Stimulated activated CD8-positive, alpha-beta memory T cell treated with anti-CD3 and anti-CD28 coated beads, Interleukin-4, amount 100 ng/mL, for 24 hours (primary cell): ENCODE results near the gene PPP1R14C.
"Not testable (repeated sequence)": the region's sequence is repeated elsewhere in the genome, so short reads cannot be mapped to it uniquely, and the experiment has no call there.

Source experiments
- DNase-seq: peaks from one replicate; pipeline ENCODE4 v3.0.0-alpha.2; 2020; ENCODE audit warnings: low read depth

The PPP1R14C gene, protein sequence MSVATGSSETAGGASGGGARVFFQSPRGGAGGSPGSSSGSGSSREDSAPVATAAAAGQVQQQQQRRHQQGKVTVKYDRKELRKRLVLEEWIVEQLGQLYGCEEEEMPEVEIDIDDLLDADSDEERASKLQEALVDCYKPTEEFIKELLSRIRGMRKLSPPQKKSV

DNA sequence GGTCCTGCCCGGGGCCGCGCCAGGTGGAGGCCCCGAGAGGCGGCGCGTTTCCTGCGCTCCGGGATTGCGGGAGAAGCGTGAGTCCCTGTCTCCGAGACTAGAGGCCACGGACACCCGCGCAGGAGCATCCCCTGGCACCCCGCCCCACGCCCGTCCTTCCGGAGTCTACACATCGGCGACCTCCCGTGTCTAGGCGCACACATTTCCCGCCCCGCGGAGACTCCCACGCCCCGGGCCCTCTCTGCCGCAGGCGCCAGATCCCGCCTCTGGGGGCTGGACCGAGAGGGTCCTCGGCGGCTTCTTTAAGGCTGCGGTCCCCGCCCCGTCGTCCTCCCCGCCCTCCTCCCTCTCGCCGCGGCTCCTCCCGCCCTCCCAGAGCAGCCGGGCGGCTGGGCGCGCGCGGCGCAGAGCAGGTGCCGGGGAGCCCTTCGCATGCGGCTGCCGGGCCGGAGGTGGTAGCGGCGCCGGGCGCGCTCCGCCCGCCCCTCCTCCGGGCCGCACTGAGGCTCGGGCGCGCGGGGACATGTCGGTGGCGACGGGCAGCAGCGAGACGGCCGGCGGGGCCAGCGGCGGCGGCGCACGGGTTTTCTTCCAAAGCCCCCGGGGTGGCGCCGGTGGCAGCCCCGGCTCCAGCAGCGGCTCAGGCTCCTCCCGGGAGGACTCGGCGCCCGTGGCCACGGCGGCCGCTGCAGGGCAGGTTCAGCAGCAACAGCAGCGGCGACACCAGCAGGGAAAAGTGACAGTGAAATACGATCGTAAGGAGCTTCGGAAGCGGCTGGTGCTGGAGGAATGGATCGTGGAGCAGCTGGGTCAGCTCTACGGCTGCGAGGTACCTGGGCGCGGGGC, at the start of gene PPP1R14C:
TSS of gene PPP1R14C (plus strand) at position 375 of the 846 bp plus-strand sequence. CDS start at position 524, 149 bp downstream.
- DNase-seq = peak; percentile 26

DNA sequence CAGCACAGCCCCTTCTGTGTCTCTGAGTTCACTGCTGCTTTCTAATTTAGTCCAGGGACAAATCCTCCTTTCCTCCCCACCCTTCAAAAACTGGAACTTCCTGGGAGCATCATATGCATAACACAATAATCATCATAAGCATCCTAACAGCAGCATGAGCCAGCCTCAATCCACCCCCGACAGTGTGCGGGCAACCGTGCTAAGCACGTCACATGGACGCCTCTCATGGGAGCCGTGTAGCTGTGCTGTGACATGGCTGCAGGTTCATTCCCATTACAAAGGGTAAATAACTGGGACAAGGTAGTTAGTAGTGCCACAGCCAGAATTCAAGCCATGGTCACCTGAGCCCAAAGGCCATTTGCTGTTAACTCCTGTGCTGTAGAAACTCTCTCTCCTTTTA, 49.4 kb upstream of the PPP1R14C start:
- DNase-seq = no peak

DNA sequence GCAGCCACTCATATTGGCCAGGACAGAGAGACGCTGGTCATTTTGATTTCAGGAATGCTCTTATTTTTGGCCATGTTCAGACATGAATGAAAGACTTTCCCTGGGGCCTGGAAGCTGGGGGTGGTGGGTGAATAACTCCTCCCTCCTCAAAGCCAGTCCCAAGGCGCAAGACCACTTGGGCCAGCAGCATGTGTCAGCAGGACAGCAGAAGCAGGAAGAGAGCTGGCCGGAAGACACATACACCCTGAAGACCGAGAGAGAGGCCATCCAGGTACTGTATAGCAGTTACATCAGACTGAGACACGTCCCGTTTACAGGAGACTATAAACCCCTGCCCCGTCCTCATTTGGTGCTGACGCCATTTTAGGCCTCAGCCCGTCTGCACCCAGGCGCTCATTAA, 44.7 kb upstream of the PPP1R14C start:
- DNase-seq = no peak

DNA sequence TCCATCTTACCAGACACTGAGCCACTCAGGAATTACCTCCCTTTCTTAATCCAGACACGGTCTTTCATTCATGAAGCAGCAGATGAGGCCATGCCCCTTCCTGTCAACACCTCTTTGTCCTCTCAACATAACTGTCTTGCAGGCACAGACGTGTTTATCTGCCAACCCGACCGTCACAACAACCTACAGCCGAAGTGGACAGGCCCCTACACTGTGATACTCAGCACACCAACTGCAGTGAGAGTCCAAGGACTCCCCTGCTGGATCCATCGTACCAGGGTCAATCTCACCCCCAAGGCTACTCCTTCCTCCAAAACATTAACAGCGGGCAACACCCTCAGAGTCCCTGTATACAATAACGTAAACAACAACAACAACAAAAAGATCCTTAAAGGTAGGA, 43.3 kb upstream of the PPP1R14C start:
- DNase-seq = no peak

DNA sequence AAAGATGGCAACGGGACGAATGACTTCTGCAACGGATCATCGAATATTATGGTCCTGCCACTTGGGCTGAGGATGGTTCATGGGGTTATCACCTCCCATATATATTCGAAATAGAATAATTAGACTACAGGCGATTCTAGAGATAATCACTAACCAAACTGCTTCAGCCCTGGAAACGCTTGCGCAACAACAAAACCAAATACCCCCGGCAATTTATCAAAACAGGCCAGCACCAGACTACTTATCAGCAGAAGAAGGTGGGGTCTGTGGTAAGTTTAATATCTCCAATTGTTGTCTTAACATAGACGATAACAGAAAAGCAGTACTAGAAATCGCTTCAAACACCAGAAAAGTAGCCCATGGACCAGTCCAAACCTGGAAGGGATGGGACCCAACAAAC, 42.9 kb upstream of the PPP1R14C start:
- DNase-seq = no peak

DNA sequence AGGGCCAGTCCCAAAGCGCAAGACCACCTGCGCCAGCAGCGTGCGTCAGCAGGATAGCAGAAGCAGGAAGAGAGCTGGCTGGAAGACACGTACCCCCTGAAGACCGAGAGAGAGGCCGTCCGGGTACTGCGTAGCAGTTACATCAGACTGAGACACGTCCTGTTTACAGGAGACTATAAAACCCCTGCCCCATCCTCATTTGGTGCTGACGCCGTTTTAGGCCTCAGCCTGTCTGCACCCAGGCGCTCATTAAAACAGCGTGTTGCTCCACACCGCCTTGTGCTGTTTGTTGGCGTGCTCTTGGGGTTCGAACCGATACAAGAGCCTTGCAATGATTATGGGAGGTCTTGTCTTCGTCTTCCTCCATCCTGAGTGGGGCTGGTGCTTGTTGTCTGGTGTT, 42.1 kb upstream of the PPP1R14C start:
- DNase-seq = no peak

DNA sequence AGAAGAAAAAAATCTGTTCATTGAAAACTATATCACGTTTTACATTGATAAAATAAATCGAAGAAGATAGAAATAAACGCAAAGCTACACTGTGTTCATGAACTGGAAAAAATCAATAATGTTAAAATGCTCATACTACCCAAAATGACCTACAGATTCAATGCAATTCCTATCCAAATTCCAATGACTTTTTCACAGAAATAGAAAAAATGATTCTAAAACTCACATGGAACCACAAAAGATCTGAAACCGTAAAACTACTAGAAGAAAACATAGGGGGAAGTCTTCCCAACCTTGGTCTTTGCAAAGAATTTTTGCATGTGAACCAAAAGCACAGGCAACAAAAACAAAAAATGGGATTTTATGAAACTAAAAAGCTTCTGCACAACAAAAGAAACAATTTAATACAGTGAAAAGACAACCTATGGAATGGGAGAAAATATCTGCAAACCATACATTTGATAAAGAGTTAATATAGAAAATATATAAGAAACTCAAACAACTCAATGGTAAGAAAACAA, 40.0 kb upstream of the PPP1R14C start:
- no peak for DNase-seq

DNA sequence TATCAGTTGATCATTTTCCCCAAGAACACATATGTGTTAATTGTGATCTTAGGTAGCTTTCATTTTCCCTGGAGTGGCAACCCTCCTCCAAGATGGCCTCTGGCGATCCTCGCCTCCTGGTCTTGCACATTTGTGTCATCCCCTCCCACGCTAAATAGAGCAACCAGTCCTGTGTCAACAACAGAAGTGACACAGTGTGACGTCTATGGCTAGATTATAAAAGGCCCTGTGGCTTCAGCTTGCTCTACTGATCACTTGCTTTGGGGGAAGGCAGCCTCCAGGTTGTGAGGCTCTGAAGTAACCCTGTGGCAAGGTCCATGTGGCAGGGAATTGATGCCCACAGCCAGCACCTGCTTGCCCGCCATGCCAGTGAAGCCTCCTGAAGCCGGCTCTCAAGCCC, 30.6 kb upstream of the PPP1R14C start:
- no peak for DNase-seq

DNA sequence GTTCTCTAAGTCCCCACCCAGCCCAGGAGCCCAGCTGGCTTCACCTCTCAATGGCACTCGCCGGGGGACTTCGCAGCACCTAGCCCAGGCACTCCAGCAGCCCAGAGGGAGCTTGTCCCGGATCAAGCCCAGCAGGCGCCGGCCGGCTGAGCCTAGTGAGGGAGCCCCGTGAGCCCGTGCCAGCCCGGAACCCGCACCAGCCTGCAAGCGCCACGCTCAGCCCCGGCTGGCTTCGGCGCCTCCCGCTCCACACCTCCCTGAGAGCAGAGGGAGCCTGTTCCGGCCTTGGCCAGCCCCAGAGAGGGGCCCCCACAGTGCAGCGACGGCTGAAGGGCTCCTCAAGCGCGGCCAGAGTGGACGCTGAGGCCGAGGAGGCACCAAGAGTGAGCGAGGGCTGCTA, 27.1 kb upstream of the PPP1R14C start:
- no peak for DNase-seq

DNA sequence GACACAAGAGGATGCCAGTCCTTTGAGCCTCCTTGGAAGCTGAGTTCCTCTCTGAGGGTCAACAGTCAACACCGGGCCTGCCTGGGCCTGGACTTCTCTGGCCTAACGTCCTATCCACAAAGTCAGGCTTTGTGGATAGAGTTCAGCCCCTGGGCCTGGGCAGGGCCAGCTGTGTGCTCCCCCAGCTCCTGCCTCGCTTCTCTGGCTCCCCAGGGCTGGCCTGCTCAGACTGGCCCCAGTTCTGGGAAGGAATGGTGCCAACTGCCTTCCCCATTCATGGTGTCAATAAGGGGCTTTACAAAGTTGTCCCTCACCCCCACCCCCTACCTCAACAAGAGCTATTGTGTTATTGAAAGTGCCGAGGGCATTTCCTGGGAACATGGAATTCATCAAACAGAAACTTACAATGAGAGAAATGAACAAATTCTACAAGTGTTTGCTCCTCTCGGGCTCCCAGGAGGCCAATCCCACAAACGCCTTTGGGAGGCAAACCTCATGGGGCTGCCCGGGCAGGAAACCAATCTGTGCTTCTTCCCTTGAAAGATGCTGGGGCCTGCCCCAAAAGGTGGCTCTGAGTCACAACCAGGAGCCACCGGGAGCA, 26.5 kb upstream of the PPP1R14C start:
- no peak for DNase-seq

DNA sequence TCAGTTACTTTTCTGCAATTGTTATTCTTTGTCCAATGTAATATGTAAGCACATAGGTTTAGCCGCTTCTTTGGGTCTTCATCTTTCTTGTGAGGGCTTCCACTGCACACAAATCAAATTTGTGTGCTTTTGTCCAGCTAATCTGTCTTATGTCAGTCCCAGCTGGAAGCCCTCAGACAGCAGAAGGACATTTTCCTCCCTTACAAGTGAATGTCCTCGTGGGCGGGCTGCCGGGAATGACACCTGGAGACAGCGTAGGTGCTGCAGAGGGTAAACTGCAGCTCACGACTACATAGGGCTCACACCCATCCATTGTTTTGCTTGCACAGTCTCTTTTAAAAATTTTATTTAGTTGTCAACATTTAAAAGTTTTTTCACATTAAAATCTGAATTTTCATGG, 24.6 kb upstream of the PPP1R14C start:
- DNase-seq = no peak

DNA sequence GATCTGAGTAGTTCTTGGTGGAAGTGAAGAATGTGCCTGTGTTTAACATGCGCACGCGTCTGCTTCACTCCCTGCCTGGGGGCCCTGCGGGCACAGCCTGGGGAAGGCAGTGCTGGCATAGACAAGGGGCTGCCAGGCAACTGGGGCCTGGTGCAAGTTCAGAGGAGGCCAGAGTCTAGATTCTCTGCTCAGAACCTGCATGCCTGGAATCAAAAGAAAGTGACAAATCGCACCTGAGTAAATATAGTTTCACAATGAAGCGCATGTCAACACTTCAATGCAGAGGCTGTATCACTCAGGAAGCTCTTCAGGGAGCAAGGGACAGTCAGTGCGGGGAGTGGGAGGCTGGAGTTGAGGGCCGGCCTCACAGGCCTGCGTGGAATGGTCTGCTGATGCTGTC, 24.2 kb upstream of the PPP1R14C start:
- no peak for DNase-seq

DNA sequence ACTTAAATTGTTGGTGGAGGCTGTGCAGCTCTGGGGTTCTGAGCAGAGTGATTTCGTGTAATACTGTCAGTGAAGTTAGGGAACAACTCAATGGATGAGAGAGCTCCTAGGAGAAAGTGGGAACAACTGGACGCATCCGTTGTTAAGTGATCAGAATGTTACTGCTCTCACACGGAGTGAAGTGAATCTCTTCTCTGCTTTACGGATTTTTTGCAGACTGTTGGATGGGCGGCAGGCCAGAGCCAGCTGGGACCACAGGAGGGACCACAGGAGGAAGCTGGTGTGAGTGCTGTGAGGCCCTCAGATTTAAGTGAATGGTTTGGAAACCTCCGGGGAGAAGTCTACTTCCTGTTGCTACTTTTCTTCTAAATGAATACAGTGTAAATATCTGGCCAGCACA, 23.7 kb upstream of the PPP1R14C start:
- no peak for DNase-seq

DNA sequence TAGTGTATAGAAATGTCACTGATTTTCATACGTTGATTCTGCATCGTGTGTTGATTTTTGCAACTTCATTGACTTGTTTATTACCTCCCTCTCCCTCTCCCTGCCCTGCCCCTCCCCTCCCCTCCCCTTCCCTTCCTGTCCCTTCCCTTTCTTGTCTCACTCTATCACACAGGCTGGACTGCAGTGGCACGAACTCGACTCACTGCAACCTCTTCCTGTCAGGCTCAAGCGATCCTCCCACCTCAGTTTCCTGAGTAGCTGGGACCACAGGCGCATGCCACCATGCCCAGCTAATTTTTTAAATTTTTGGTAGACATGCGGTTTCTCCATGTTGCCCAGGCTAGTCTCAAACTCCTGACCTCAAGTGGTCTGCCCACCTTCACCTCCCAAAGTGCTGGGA, 19.2 kb upstream of the PPP1R14C start:
- no peak for DNase-seq

DNA sequence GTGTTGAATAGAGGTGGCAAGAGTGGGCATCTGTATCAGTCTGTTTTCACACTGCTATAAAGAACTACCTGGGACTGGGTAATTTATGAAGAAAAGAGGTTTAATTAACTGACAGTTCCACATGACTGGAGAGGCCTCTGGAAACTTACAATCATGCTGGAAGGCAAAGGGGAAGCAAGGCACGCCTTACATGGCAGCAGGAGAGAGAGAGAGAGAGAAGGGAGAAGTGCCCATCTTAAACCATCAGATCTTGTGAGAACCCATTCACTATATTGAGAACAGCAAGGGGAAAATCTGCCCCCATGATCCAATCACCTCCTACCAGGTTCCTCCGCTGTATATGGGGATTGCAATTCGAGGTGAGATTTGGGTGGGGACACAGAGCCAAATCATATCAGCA, 18.6 kb upstream of the PPP1R14C start:
- no peak for DNase-seq

DNA sequence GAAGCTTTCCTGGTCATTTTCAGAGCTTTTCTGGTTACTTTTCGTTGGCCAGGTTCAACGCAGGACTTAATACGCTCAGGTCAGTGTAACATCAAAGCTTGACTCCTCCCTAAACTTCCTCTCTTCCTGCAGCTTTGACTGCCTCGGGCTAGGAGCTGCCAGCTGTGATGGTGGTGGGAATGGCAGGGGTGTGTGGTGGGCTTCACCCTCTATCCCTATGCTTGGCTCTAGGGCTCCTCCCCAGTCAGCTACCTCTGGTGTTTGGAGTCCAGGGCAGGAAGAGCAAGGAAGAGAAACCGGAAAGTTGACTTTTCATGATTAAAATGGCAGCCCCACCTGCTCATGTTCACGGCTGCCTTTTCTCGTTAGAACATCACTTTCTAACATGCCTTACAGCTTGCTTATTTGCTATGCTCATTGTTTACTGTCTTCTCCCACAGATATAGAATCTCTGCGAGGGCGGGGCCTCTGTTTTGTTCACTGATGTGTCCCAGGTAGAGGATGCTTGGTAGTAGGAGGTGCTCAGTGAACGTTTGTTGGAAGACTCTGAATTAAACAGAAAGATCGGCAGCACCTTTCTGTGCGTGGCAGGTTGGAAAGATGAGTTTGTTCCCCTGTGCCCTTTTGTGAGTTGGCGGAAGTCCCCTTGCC, 16.1 kb upstream of the PPP1R14C start:
- no peak for DNase-seq

DNA sequence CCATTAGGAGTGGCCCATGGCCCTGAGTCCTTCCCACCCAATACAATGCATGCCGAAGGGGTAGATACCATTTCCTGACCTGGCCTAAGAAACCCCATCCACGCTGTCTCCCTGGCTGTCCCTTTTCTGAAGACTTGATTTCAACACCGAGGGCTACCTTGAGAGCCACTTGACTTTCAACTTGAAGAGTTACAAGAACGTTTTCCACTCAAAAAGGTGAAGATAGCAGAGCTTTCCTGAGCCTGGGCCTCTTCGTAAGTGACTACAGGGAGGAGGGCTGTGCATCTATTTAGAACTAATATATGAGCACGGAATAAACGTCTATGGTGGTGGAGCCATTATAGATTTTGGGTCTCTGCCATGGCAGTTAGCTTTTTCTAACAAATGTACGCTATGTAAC, 14.4 kb upstream of the PPP1R14C start:
- DNase-seq = no peak

DNA sequence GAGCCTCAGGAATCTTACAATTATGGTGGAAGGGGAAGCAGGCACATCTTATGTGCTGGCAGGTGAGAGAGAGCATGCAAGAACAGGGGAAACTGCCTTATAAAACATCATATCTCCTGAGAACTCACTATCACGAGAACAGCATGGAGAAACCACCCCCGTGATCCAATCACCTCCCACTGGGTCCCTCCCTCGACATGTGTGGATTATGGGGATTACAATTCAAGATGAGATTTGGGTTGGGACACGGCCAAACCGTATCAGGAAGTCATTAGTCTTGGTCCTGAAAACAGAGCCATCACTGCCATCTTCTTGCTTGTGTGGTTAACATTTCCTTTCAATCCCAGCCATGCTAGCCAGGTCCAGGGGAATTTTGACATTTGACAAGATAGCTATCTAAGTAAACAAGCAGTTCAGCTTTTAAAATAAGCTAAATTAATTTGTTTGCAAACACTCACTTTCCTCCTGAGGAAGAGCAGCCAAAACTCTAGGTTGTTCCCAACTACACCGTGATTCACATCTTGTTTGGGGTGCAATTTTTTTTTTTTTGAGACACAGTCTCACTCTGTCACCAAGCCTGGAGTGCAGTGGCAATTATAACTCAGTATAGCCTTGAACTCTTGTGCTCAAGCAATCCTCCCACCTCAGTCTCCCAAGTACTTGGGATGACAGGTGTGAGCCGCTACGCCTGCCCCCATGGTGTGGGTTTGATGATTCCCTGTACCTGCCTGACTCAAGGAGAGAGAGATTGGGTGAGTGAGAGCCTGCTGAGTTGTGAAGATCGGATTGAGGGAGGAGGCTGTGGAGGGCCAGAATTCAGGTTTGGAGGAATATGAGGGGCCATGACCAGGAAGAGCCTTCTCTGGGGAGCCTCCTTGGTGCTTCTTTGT, 13.0 kb upstream of the PPP1R14C start:
- no peak for DNase-seq

DNA sequence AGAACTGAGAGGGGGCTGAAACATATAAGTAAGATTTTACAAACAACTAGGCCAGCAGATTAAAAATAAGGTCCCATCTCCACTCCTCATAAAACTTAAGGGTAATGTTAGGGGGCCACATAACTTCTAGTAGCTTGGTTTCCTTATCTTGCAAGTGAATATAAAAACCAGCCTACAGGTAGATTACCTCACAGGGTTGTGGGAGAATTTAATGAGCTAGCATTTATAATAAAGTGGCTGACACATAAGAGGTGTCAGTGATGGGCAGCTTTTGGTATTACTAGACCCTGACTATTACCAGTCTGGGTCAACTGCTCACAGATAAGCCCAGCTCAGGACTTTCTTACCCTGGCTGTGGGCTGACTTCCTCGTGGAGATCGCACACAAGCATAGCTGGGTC, 9.2 kb upstream of the PPP1R14C start:
- DNase-seq = no peak

DNA sequence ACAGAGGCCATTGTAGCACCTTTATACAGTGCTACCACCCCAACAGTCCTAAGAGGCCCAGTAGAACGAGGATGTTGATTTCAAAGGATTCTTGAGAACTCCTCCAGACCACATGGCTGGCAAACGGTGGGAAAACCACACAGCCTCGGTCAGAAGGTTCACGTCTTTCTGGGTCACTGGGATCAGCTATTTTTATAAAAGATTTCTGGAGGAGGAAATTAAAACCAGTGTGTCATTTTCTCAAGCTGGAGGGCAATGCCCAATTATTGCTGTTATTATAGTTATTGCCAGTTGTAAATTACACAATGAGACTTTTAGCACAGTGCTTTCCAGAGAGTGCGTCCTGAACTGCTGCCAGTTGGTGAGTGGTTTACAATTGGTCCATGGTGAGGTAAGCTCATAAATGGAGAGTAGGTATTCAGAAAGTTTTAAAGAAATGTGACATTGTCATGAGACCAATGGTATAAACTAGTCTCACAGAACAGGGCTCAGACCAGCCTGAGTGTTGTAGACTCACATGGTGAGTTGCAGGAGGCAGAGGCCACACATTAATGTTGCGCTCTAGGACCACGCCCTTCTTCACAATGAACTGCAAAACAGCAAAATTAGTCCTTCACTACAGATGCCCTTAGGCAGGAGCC, 8.4 kb upstream of the PPP1R14C start:
- DNase-seq = no peak

DNA sequence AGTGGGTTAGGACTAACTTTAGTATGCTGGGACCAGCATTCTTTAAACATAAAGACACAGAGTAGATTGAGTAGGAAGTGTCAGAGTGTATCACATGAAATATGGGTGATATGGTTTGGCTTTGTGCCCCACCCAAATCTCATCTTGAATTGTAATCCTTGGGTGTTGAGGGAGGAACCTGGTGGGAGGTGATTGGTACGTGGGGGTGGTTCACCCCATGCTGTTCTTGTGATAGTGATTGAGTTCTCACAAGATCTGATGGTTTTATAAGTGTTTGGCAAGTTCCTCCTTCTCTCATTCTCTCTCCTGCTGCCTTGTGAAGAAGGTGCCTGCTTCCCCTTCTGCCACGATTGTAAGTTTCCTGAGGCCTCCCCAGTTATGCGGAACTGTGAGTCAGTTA, 5.1 kb upstream of the PPP1R14C start:
- not testable (repeated sequence) for DNase-seq
